Cardiac muscle cell (in vitro differentiated cells and primary cell): Measurements from ENCODE around the gene PUS10. TPM values are rescaled to one million over a fixed set of nuclear protein-coding genes. Genes with fewer than 3 reads are reported as not detected.
"Not testable (repeated sequence)": the region's sequence is repeated elsewhere in the genome, so short reads cannot be mapped to it uniquely, and the experiment has no call there.

Source experiments
- DNase-seq, 2 donors: peaks; one replicate each; pipeline versions ENCODE4 v3.0.0 to v3.0.0-alpha.2; 2010 to 2017; ENCODE audit warnings: low read depth in 1 of 2, low spot score in 1 of 2
- H3K27ac ChIP-seq: fragments of 200-600 bp; sonication (generic); 2 replicates; pipeline ENCODE4 v1.5.1; 2016
- H3K27me3 ChIP-seq: fragments of 200-600 bp; sonication (generic); 2 replicates; pipeline ENCODE4 v1.6.0; 2016; ENCODE audit warnings: control low read depth
- H3K36me3 ChIP-seq: fragments of 200-600 bp; sonication (generic); 2 replicates; pipeline ENCODE4 v1.5.1; 2016; ENCODE audit warnings: control low read depth
- H3K4me1 ChIP-seq: fragments of 200-600 bp; sonication (generic); 2 replicates; pipeline ENCODE4 v1.8.1; 2017; ENCODE audit warnings: low read depth, mild to moderate bottlenecking, mixed run types
- H3K4me3 ChIP-seq: fragments of 200-600 bp; sonication (generic); 2 replicates; pipeline ENCODE4 v1.5.1; 2016; ENCODE audit warnings: mild to moderate bottlenecking
- H3K9me3 ChIP-seq: fragments of 200-600 bp; sonication (generic); 2 replicates; pipeline ENCODE4 v1.5.1; 2017; ENCODE audit warnings: low read depth, mild to moderate bottlenecking, control low read depth
- CTCF ChIP-seq: IDR thresholded peaks from 2 replicates; pipeline ENCODE4 v1.5.1; 2012; ENCODE audit warnings: low read depth, mild to moderate bottlenecking, low read length
- polyA plus RNA-seq: library from polyadenylated mRNA; unstranded; fragments of >200 nt; fragmentation: Nextera tagmentation; extraction: Ambion mirVana; gene quantifications from 2 replicates; pipeline ENCODE4 v1.2.1, GENCODE V29; 2016
- total RNA-seq: library from RNA; depleted of rRNA; stranded (reverse); fragments of >200 nt; gene quantifications from 2 replicates; pipeline ENCODE4 v1.2.3, GENCODE V29; 2016

PUS10 gene
- total and polyA plus RNA-seq, 2 experiments from 2014 or later = 3.0 to 8.9 TPM

GRCh38 chr2:61055557-61055956 is 37.5 kb upstream of the PUS10 start:
- Histone ChIP-seq H3K4me1 (no peaks in the 10 kb centered on the region), H3K27me3 (no peaks in the 10 kb centered on the region), H3K27ac (no peak overlapping the region), H3K4me3 (no peak overlapping the region), H3K36me3 (peaks cover 10% of the 10 kb centered on the region), H3K9me3 (no peaks in the 10 kb centered on the region)
- TF ChIP-seq CTCF = no peak
- peak in 1 of 2 donors; percentile 27 for DNase-seq

GRCh38 chr2:61045999-61046398 is 27.9 kb upstream of the PUS10 start:
- DNase-seq = peak in 1 of 2 donors; percentile 9
- no peak overlapping the region for H3K4me3 ChIP-seq
- peaks cover 39% of the 10 kb centered on the region for H3K36me3 ChIP-seq
- no peaks in the 10 kb centered on the region for H3K9me3 ChIP-seq
- TF ChIP-seq CTCF = no peak
- no peak overlapping the region for H3K27ac ChIP-seq
- no peaks in the 10 kb centered on the region for H3K27me3 ChIP-seq
- no peaks in the 10 kb centered on the region for H3K4me1 ChIP-seq

- no peak for TF ChIP-seq CTCF
- Histone ChIP-seq H3K9me3 (no peaks in the 10 kb centered on the region), H3K27me3 (no peaks in the 10 kb centered on the region), H3K4me1 (no peaks in the 10 kb centered on the region), H3K27ac (no peak overlapping the region), H3K36me3 (peaks cover 36% of the 10 kb centered on the region), H3K4me3 (no peak overlapping the region)
- no peak for DNase-seq
Measured at GRCh38 chr2:61045226-61045625, 27.2 kb upstream of the PUS10 start.

GRCh38 chr2:61044636-61045035 is 26.6 kb upstream of the PUS10 start:
- H3K9me3 ChIP-seq = no peaks in the 10 kb centered on the region
- H3K36me3 ChIP-seq = peaks cover 36% of the 10 kb centered on the region
- TF ChIP-seq CTCF = no peak
- DNase-seq = peak in 1 of 2 donors; percentile 17
- no peaks in the 10 kb centered on the region for H3K4me1 ChIP-seq
- H3K27ac ChIP-seq = no peak overlapping the region
- H3K27me3 ChIP-seq = no peaks in the 10 kb centered on the region
- no peak overlapping the region for H3K4me3 ChIP-seq

DNA sequence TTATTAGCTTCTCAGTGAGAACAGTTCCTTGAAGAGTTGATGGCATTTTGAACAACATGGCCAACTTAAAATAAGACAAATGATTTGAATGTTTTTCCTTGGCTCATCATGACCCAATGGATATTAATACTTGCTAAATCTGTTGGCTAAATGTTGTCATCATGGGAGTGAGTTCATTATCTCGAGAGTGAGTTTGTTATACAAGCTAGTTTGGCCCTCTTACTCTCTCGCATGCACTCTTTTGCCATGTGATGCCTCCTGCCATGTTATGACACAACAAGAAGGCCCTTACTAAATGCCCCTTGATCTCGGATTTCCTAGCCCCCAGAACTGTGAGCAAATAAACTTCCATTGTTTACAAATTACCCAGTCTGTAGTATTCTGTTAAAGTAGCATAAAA is 24.8 kb upstream of the PUS10 start:
- Histone ChIP-seq H3K27ac (no peak overlapping the region), H3K4me3 (no peak overlapping the region), H3K27me3 (no peaks in the 10 kb centered on the region), H3K4me1 (no peaks in the 10 kb centered on the region), H3K9me3 (no peaks in the 10 kb centered on the region), H3K36me3 (peaks cover 20% of the 10 kb centered on the region)
- no peak for DNase-seq
- no peak for TF ChIP-seq CTCF

GRCh38 chr2:61036643-61037042 is 18.6 kb upstream of the PUS10 start:
- not testable (repeated sequence) for H3K27ac ChIP-seq, DNase-seq, H3K9me3 ChIP-seq, H3K27me3 ChIP-seq, H3K4me1 ChIP-seq, H3K4me3 ChIP-seq
- peaks cover 17% of the 10 kb centered on the region for H3K36me3 ChIP-seq

- DNase-seq, H3K27me3 ChIP-seq: not testable (repeated sequence)
- peaks cover 24% of the 10 kb centered on the region for H3K36me3 ChIP-seq
Measured at GRCh38 chr2:61034592-61034991, 16.5 kb upstream of the PUS10 start.

More at GRCh38 chr2:61034592-61034991, 16.5 kb upstream of the PUS10 start:
- H3K27ac ChIP-seq, H3K9me3 ChIP-seq, H3K4me3 ChIP-seq, H3K4me1 ChIP-seq: not testable (repeated sequence)
